HFF-Myc (cell line): ENCODE results near the gene PROX1.

Experiments
- DNase-seq: peaks from one replicate; pipeline ENCODE4 v3.0.0-alpha.2; 2011; ENCODE audit warnings: low read depth; ENCODE audit errors: extremely low read depth
- H3K4me3 ChIP-seq: replicated peaks from 2 replicates; pipeline ENCODE4 v1.5.1; 2011; ENCODE audit warnings: low read depth, mild to moderate bottlenecking, control low read depth, low read length
- TF ChIP-seq, protein P1 (sequence below): IDR thresholded peaks from 2 replicates; pipeline ENCODE4 v1.5.1; 2012; ENCODE audit warnings: mild to moderate bottlenecking, low read depth, low read length, control low read depth; ENCODE audit errors: missing control alignments

Gene PROX1

DNA sequence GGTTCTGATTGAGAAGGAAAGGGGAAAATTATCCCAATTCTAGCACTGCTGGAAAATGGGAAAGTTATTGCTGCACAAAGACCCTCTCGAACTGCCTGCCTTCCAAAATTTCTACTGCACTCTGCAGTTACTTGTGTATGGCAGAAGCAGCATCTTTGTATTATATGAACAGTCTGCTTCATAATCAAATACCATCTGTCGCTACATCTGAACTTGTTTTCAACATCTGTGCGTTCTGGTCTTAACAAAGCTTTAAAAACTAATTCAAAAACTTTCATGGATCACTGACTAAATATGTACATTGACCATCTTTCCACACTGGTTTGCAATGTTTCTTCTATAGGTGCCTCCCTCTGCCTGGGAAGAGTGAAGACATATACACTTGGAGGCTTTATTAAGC lies 79.2 kb downstream of the PROX1 start:
- no peak for DNase-seq
- no peak overlapping the region for H3K4me3 ChIP-seq
- TF ChIP-seq, protein P1, sequence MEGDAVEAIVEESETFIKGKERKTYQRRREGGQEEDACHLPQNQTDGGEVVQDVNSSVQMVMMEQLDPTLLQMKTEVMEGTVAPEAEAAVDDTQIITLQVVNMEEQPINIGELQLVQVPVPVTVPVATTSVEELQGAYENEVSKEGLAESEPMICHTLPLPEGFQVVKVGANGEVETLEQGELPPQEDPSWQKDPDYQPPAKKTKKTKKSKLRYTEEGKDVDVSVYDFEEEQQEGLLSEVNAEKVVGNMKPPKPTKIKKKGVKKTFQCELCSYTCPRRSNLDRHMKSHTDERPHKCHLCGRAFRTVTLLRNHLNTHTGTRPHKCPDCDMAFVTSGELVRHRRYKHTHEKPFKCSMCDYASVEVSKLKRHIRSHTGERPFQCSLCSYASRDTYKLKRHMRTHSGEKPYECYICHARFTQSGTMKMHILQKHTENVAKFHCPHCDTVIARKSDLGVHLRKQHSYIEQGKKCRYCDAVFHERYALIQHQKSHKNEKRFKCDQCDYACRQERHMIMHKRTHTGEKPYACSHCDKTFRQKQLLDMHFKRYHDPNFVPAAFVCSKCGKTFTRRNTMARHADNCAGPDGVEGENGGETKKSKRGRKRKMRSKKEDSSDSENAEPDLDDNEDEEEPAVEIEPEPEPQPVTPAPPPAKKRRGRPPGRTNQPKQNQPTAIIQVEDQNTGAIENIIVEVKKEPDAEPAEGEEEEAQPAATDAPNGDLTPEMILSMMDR: no peak

DNA sequence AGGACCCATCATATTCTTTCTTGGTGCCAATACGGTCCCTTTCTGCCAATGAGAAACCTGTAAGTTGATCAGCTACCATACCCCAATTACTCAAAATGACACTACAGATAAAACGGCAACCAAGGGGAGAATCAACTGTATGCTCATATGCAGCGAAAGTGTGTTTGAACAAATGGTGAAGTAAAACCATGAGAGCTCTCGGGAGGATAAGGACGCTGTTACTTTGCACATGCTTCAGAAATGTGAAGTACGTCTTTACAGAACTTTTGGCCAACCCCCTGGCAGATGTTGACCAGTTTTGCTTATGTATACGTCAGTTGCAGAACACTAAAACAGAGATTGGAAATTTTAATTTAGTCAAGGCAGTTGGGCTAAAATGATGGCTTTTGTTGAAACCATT lies 79.6 kb downstream of the PROX1 start:
- TF ChIP-seq, protein P1: no peak
- H3K4me3 ChIP-seq: no peak overlapping the region
- DNase-seq: no peak

DNA sequence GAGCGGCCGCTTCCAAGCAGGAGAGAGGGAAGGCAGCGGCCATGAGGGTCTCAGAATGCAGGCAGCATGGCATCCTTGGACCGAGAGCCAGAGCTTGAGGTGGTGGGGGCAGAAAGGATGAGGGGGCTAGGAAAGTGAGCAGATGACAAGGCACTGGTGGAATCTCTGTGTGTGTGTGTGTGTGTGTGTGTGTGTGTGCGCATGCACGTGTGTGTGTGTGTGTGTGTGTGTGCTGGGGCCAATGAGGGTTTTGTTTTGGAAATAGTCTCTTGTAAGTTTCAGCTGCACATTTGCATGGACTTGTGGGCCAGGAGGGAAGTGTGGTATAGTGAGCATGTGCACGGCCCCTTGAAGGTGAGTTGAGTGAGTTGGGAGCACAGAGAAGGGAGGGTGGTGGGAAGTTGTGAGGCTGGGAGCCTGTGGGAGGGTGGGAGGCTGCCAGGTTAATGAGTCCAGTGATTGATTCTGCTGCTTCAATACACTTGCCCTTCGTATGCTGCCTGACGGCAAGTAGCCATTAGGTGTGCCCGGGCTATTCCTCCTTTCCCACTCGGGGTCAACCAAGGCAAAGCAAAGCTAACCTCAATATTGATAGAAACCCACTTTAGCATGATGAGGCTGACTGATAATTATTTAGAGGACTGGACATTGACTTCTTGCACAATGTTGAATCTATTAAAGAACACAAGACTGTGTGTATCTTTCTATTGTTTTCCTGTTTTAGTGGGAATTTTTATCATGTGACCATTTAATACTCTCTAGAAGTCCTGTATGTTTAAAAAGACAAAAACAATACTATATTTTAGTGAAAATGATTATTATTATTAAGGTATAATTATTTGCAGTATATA lies 80.3 kb downstream of the PROX1 start:
- TF ChIP-seq, protein P1: no peak
- no peak for DNase-seq
- H3K4me3 ChIP-seq: no peak overlapping the region

DNA sequence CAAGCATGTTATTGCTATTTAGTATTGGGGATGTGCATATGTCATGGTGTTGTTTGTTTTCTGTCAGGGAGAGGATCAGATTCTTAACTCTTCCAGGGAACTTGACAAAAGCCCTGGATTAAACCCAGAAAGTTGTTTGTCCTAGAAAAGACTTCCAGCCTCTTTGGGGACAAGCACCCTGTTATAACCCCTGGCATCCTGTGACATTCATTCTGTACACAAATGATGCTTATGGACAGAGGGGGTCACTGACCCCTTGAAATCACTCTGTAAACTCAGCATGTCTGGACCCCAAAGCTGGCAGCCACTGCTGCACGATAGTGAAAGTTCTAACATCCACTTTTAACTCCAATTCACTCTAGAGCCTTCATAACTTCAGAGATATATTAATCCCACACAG lies 81.2 kb downstream of the PROX1 start:
- TF ChIP-seq, protein P1: no peak
- H3K4me3 ChIP-seq: no peak overlapping the region
- no peak for DNase-seq

DNA sequence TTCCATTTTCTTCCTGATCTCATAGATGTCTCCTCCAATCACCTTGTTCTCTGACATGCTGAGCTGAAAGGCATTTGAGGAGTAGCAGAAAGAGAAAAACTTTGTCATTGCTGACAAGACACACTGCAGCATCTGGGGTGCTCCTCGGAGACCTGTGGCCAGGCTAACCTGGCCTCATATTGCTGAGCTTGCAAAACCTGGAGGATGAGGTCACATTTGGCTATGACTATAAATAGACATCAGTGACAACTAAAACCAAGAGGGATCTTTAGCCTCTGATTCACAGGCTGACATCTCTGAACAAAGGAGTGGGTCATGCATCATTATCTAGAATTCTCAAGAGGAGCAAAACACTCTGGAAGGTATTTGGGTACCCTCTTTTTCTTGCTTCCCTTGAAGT lies 83.7 kb downstream of the PROX1 start:
- DNase-seq: no peak
- no peak overlapping the region for H3K4me3 ChIP-seq
- TF ChIP-seq, protein P1: no peak

DNA sequence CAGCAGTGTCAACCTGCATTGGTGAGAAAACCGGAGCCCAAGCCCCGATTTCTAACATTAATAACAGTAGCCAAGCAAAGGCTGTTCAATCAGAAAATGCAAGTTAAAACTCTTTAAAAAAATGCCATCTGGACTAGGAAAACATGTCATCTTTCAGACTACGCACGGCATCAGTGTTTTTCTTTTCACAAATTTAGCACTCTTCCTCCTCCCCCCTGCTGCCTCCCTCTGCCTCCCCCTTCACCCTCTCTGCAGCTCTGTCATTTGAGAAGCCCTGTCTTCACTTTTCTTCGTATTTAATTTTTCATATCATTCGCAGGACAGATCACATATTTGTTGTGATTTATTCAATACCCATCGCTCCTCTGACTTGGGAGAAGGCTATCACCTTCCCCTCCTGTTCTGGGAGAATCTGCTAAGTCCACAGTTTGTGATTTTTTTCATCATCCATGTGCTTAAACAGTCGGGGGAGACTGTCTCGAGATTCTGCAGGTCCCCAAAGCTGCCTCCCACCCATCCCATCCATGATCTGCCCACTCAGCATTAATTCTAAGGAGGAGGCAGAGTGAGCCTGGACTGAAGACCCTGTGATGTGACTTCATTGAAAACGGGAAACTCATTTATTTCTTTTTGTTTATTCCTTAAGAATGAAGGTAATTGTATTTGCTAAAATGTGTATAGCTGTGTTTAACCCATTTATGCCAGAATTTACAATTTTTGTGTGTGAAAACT lies 84.8 kb downstream of the PROX1 start:
- TF ChIP-seq, protein P1: no peak
- DNase-seq: no peak
- no peak overlapping the region for H3K4me3 ChIP-seq
